PFSK-1 (cell line): Measurements from ENCODE around the gene TPX2.

Source experiments
- FOXP2 ChIP-seq: optimal IDR thresholded peaks from 2 replicates; pipeline ENCODE3; 2011; ENCODE audit warnings: borderline replicate concordance, control low read depth, inconsistent platforms; ENCODE audit not compliant: insufficient read depth; ENCODE audit errors: extremely low read length, extremely low read depth
- POLR2AphosphoS5 ChIP-seq: IDR thresholded peaks from 2 replicates; pipeline ENCODE4 v1.6.1; 2012; ENCODE audit warnings: low read depth, mild to moderate bottlenecking, control low read depth, low read length, moderate library complexity
- SIN3A ChIP-seq: IDR thresholded peaks from 2 replicates; pipeline ENCODE4 v1.6.1; 2012; ENCODE audit warnings: mild to moderate bottlenecking, low read length, moderate library complexity, borderline replicate concordance; ENCODE audit not compliant: insufficient read depth
- TAF1 ChIP-seq: IDR thresholded peaks from 2 replicates; pipeline ENCODE4 v1.6.1; 2012; ENCODE audit warnings: low read length, control low read depth, borderline replicate concordance; ENCODE audit not compliant: insufficient read depth

GRCh38 chr20:31770243-31770642 is 31.2 kb downstream of the TPX2 start:
- no peak for TF ChIP-seq TAF1
- TF ChIP-seq POLR2AphosphoS5: no peak
- TF ChIP-seq SIN3A: no peak
- no peak for TF ChIP-seq FOXP2
